HG03442 (cell line): Measurements from ENCODE around the gene KCNE2.
"Not testable (repeated sequence)": the region's sequence is repeated elsewhere in the genome, so short reads cannot be mapped to it uniquely, and the experiment has no call there.

Source experiments
- ATAC-seq: cut with Tn5 transposase; IDR thresholded peaks from one replicate; pipeline ENCODE4 v1.9.1; 2021; ENCODE audit warnings: mild to moderate bottlenecking, moderate library complexity; ENCODE audit not compliant: unreplicated experiment

The KCNE2 gene

GRCh38 chr21:34405686-34406085 is 41.9 kb downstream of the KCNE2 start:
- not testable (repeated sequence) for ATAC-seq

GRCh38 chr21:34406102-34406501 is 42.3 kb downstream of the KCNE2 start:
- ATAC-seq, result not testable (repeated sequence)

- not testable (repeated sequence) for ATAC-seq
Measured at GRCh38 chr21:34406676-34407075, 42.9 kb downstream of the KCNE2 start.

- not testable (repeated sequence) for ATAC-seq
Measured at GRCh38 chr21:34407294-34407693, 43.5 kb downstream of the KCNE2 start.

- not testable (repeated sequence) for ATAC-seq
Measured at GRCh38 chr21:34417448-34418077, 53.8 kb downstream of the KCNE2 start.
